ENCODE data around the gene C1RL.

The C1RL gene

DNA sequence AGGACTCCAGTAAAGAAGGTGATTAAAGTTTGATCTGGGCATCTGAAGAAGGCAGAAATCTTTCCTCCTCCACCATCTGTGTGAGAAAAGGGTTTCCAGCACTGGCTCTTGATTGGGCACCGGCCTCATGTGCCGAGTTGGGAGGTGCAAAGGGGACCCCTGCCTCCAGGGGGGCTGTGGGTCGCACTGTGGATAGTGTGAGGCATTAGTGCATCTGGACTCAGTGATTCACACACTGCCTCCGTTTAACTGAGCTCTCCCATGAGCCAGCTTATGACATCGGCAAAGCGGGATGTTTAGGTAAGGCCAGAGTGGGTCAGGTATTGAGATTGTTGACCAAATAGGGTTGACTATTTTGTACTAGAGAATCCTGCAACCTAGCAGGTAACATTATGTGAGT is 39.6 kb downstream of the C1RL start:
- Histone ChIP-seq H3K27ac (replicated peaks) (no peak overlapping the region), H3K4me3 (replicated peaks; ENCODE audit: insufficient read depth, low read length) (no peak overlapping the region), H3K27me3 (ENCODE audit: insufficient read depth, poor library complexity, severe bottlenecking) (peaks cover 4% of the 10 kb centered on the region)
- no peak for DNase-seq (ENCODE audit: low read depth in 1 of 2, low spot score in 1 of 2)
- TF ChIP-seq, protein P1, sequence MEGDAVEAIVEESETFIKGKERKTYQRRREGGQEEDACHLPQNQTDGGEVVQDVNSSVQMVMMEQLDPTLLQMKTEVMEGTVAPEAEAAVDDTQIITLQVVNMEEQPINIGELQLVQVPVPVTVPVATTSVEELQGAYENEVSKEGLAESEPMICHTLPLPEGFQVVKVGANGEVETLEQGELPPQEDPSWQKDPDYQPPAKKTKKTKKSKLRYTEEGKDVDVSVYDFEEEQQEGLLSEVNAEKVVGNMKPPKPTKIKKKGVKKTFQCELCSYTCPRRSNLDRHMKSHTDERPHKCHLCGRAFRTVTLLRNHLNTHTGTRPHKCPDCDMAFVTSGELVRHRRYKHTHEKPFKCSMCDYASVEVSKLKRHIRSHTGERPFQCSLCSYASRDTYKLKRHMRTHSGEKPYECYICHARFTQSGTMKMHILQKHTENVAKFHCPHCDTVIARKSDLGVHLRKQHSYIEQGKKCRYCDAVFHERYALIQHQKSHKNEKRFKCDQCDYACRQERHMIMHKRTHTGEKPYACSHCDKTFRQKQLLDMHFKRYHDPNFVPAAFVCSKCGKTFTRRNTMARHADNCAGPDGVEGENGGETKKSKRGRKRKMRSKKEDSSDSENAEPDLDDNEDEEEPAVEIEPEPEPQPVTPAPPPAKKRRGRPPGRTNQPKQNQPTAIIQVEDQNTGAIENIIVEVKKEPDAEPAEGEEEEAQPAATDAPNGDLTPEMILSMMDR (IDR thresholded peaks at IDR 0.05; ENCODE audit: insufficient read depth, low read length) = no peak

DNA sequence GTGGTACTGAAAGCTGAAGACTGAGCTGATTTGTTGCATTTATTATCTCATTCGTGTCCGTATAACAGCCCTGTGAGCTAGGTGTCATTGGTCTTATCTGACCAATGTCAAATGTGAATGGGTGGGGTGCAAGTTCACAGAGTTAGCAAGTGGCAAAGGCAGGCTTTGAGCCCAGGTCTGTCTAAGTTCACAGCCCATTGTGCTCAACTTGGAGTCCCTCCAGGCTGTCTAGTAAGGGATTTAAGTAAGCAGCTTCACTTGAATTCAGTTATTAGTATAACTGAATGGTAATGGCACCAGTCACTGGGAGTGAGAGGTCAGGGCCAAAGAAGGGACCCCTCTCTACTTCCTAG is 40.0 kb downstream of the C1RL start:
- no peak for DNase-seq (ENCODE audit: low read depth in 1 of 2, low spot score in 1 of 2)
- H3K27me3 ChIP-seq (ENCODE audit: insufficient read depth, poor library complexity, severe bottlenecking) = peaks cover 4% of the 10 kb centered on the region
- no peak overlapping the region for H3K4me3 ChIP-seq (replicated peaks; ENCODE audit: insufficient read depth, low read length)
- TF ChIP-seq POLR2AphosphoS5 (IDR thresholded peaks at IDR 0.05; ENCODE audit: low read depth) = no peak
- no peak for TF ChIP-seq REST (IDR thresholded peaks at IDR 0.05; ENCODE audit: insufficient replicate concordance, low read depth)
- no peak for TF ChIP-seq SPI1 (IDR thresholded peaks at IDR 0.05; ENCODE audit: borderline replicate concordance, low read depth)
- TF ChIP-seq, protein P1 (IDR thresholded peaks at IDR 0.05; ENCODE audit: insufficient read depth, low read length) = no peak
- no peak for TF ChIP-seq GABPA (IDR thresholded peaks at IDR 0.05; ENCODE audit: low read depth)
- no peak overlapping the region for H3K27ac ChIP-seq (replicated peaks)

DNA sequence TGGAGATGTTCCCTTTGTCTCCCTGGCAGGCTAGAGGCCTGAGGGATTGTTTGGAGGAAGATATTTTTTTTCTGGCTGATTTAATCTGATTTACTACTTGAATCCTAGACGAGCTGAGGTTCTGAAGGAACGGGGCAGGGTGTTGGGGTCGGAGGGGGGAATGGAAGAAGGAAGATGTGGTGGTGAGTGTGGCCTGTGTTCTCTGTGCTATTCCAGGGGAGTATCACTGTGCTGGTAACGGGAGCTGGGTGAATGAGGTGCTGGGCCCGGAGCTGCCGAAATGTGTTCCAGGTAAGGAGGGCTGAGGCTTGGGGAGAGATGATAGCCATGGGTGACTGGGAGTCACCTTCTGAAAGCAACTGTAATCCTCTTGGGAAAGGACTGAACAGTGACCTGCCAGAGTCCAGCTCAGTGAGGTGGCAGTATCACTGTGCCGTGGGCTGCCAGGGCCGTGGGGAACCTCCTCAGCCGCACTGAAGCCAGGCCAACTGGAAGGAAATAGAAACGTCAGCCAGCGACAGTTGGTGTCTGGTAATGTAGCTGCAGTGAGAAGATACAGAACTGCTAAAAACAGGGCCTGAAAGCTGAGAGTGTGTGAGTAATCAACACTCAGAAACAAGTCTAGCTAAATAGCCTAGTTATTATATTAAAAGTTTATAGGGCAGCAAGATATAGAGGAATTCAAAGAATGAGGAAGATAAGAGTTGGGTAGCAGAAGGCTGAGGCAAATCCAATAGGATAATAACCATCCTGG is 40.6 kb downstream of the C1RL start:
- Histone ChIP-seq H3K27ac (replicated peaks) (no peak overlapping the region), H3K27me3 (ENCODE audit: insufficient read depth, poor library complexity, severe bottlenecking) (peaks cover 4% of the 10 kb centered on the region), H3K4me3 (replicated peaks; ENCODE audit: insufficient read depth, low read length) (no peak overlapping the region)
- DNase-seq (ENCODE audit: low read depth in 1 of 2, low spot score in 1 of 2) = no peak
- TF ChIP-seq, protein P1 (IDR thresholded peaks at IDR 0.05; ENCODE audit: insufficient read depth, low read length) = no peak
- TF ChIP-seq SPI1 (IDR thresholded peaks at IDR 0.05; ENCODE audit: borderline replicate concordance, low read depth) (no peak), POLR2AphosphoS5 (IDR thresholded peaks at IDR 0.05; ENCODE audit: low read depth) (no peak), GABPA (IDR thresholded peaks at IDR 0.05; ENCODE audit: low read depth) (no peak), REST (IDR thresholded peaks at IDR 0.05; ENCODE audit: insufficient replicate concordance, low read depth) (no peak)

GRCh38 chr12:7067096-7067495 is 41.9 kb downstream of the C1RL start:
- DNase-seq (ENCODE audit: low read depth in 1 of 2, low spot score in 1 of 2) = no peak
- Histone ChIP-seq H3K4me3 (replicated peaks; ENCODE audit: insufficient read depth, low read length) (no peak overlapping the region), H3K27ac (replicated peaks) (no peak overlapping the region), H3K27me3 (ENCODE audit: insufficient read depth, poor library complexity, severe bottlenecking) (peaks cover 4% of the 10 kb centered on the region)
- TF ChIP-seq REST (IDR thresholded peaks at IDR 0.05; ENCODE audit: insufficient replicate concordance, low read depth) (no peak), SPI1 (IDR thresholded peaks at IDR 0.05; ENCODE audit: borderline replicate concordance, low read depth) (no peak), POLR2AphosphoS5 (IDR thresholded peaks at IDR 0.05; ENCODE audit: low read depth) (no peak), GABPA (IDR thresholded peaks at IDR 0.05; ENCODE audit: low read depth) (no peak)
- TF ChIP-seq, protein P1 (IDR thresholded peaks at IDR 0.05; ENCODE audit: insufficient read depth, low read length) = no peak

All from HL-60 (cell line).